ENCODE results near the gene PCDHA10. TPM values are rescaled to one million over a fixed set of nuclear protein-coding genes. Genes with fewer than 3 reads are reported as not detected.

Gene PCDHA10
- total RNA-seq, 1 experiment from 2014 or later = 10.7 TPM

GRCh38 chr5:140868721-140869554 lies 13.2 kb downstream of the PCDHA10 start, which contains the start of gene PCDHA11:
PCDHA11 (plus strand) TSS chr5:140868957; CDS start chr5:140869104, 147 bp downstream.
- Histone ChIP-seq H2AFZ (ENCODE audit: low read length) (no peak within 1 kb of the TSS), H3K18ac (ENCODE audit: insufficient read length, low read depth, low read length) (peak within 1 kb of the TSS; percentile 51), H2BK12ac (ENCODE audit: insufficient read length, low read depth, low read length) (no peak within 1 kb of the TSS), H3K79me2 (ENCODE audit: insufficient read depth, low read length) (peaks cover 5% of the 10 kb centered on the region; the same call in 1 of the 2 replicates), H3K9ac (ENCODE audit: extremely low read depth, insufficient read length, low read length) (peak within 1 kb of the TSS; percentile 90), H4K8ac (replicated peaks; ENCODE audit: insufficient read length, low read depth, low read length) (no peak within 1 kb of the TSS), H3K79me1 (ENCODE audit: insufficient read depth, low read depth, low read length, poor library complexity, severe bottlenecking) (no peaks in the 10 kb centered on the region), H4K91ac (ENCODE audit: insufficient read length, low read depth, low read length) (no peak within 1 kb of the TSS), H3K27me3 (ENCODE audit: insufficient read depth, low read length) (no peaks in the 10 kb centered on the region), H3K27ac (ENCODE audit: insufficient read length, low read depth, low read length) (peak within 1 kb of the TSS; percentile 53), H3K4me1 (ENCODE audit: insufficient read depth, low read length) (no peaks in the 10 kb centered on the region), H4K5ac (ENCODE audit: insufficient read length, low read depth, low read length) (no peak within 1 kb of the TSS), H2BK15ac (ENCODE audit: low read depth, low read length) (no peak within 1 kb of the TSS), H3K23me2 (ENCODE audit: insufficient read length, low read depth, low read length, poor library complexity, severe bottlenecking) (no peaks in the 10 kb centered on the region), H2BK120ac (ENCODE audit: low read depth, low read length, poor library complexity, severe bottlenecking) (no peak within 1 kb of the TSS), H3T11ph (ENCODE audit: low read length) (no peak within 1 kb of the TSS), H2BK5ac (ENCODE audit: insufficient read length, low read length) (no peak within 1 kb of the TSS), H3K14ac (ENCODE audit: insufficient read depth, low read length) (peak within 1 kb of the TSS; percentile 68; the same call in 1 of the 2 replicates), H3K4ac (ENCODE audit: low read depth, low read length) (peak within 1 kb of the TSS; percentile 50; the same call in 1 of the 2 replicates), H4K20me1 (ENCODE audit: control insufficient read depth, insufficient read depth, insufficient read length) (no peaks in the 10 kb centered on the region), H2AK5ac (ENCODE audit: insufficient read length, low read length) (no peak within 1 kb of the TSS), H2BK20ac (ENCODE audit: low read depth, low read length, poor library complexity, severe bottlenecking) (no peak within 1 kb of the TSS), H3K56ac (ENCODE audit: insufficient read length, low read depth, low read length) (no peak within 1 kb of the TSS), H3K23ac (ENCODE audit: insufficient read length, low read depth, low read length) (no peak within 1 kb of the TSS), H3K4me2 (ENCODE audit: insufficient read depth, insufficient read length, low read length) (peak within 1 kb of the TSS; percentile 66), H3K9me3 (ENCODE audit: control insufficient read depth, low read depth, low read length) (no peaks in the 10 kb centered on the region)
- H3K4me1 Mint-ChIP-seq = no peaks in the 10 kb centered on the region; a peak in 1 of 4 replicates
- peaks cover 5 to 12% of the 10 kb centered on the region in 2 experiments for H3K9me3 Mint-ChIP-seq
- peak; percentile 68 for DNase-seq
- no CpG with 5 or more reads among the region's 41 CpGs for WGBS (ENCODE audit: extremely low coverage, insufficient read length, low lambda C conversion rate)
- peak within 1 kb of the TSS; percentile 83 to 87 for H3K4me3 Mint-ChIP-seq
- peak; percentile 75 for TF ChIP-seq CTCF (conservative IDR thresholded peaks at IDR 0.05)
- H3K36me3 Mint-ChIP-seq (ENCODE audit: insufficient read depth in 1 of 3, low read depth in 3 of 3) = peaks cover 22 to 36% (median 33%) of the 10 kb centered on the region in 3 experiments
- H3K27ac Mint-ChIP-seq = peak within 1 kb of the TSS in 2 of 3 experiments; percentile 77 to 90; a peak in 4 of 7 replicates
- no peaks in the 10 kb centered on the region for H3K27me3 Mint-ChIP-seq (ENCODE audit: low read depth)
